K562 (cell line): ENCODE data around the gene MTHFR. TPM values are rescaled to one million over a fixed set of nuclear protein-coding genes. Genes with fewer than 3 reads are reported as not detected.
A peak's percentile ranks its signal among the peaks of the same experiment; 100 is the strongest.

Source experiments
- ATAC-seq: fragments of 200-7000 bp; cut with Tn5 transposase; 3 replicates; pipeline ENCODE4 v1.9.1; 2020; ENCODE audit warnings: moderate library complexity
- BruUV-seq: library from RNA; stranded (reverse); fragments of 400-500 nt; replicated peaks from 2 replicates; lab custom pipeline; 2021; lab: Mats Ljungman, UMichigan
- CTCF ChIA-PET: fragments of 300-600 bp; formaldehyde crosslinking; extraction: SDS; loops from one replicate; lab custom pipeline; 2021; ENCODE audit warnings: low intra/inter-chr PET ratio; lab: Yijun Ruan, JAX
- POLR2A ChIA-PET: fragments of 300-600, 350-650 bp; sonication (Branson Sonifier 250); formaldehyde crosslinking; extraction: SDS; loops from one replicate; lab custom pipeline; 2021; ENCODE audit warnings: antibody characterized with exemption, inconsistent platforms; lab: Yijun Ruan, JAX
- DNase-seq, 4 experiments: peaks; one replicate each; pipeline versions ENCODE4 v3.0.0 to v3.0.0-alpha.2; 2011 to 2018; ENCODE audit warnings: low spot score in 3 of 4, mixed read lengths in 3 of 4; ENCODE audit errors: extremely low read depth in 1 of 4
- FAIRE-seq: peaks from 2 replicates; lab custom pipeline; 2011; peaks lifted over from hg19 to GRCh38; lab: Jason Lieb, UNC
- H2AFZ ChIP-seq: 2 replicates; pipeline ENCODE4 v1.6.0; 2011; ENCODE audit warnings: low read depth, low read length, control low read depth, inconsistent platforms
- H3K27ac ChIP-seq: fragments of 200-600 bp; 3 replicates; pipeline ENCODE4 v1.8.0; 2011; ENCODE audit warnings: low read depth, mild to moderate bottlenecking, control low read depth, inconsistent platforms, low read length, moderate library complexity, mixed read lengths; ENCODE audit errors: extremely low read depth
- H3K27me3 ChIP-seq, 2 experiments: fragments of 300-600 bp in 1 of 2; 2 replicates in 1 of 2; 3 replicates in 1 of 2; pipeline versions ENCODE4 v1.6.0 to v1.8.0; 2011; ENCODE audit warnings: inconsistent platforms in 2 of 2, low read length in 2 of 2, mild to moderate bottlenecking in 1 of 2, mixed read lengths in 1 of 2, moderate library complexity in 1 of 2; ENCODE audit not compliant: control insufficient read depth in 2 of 2, insufficient read depth in 2 of 2
- H3K36me3 ChIP-seq: fragments of 300-600 bp; 3 replicates; pipeline ENCODE4 v1.8.0; 2011; ENCODE audit warnings: mild to moderate bottlenecking, low read length, inconsistent platforms; ENCODE audit not compliant: control insufficient read depth, insufficient read depth
- H3K4me1 ChIP-seq, 2 experiments: fragments of 200-600 bp in 1 of 2; replicated peaks in 1 of 2; 2 replicates in 1 of 2; 3 replicates in 1 of 2; pipeline versions ENCODE4 v1.5.1 to v1.8.0; 2011; ENCODE audit warnings: inconsistent platforms in 2 of 2, low read length in 2 of 2, mild to moderate bottlenecking in 1 of 2, mixed read lengths in 1 of 2, moderate library complexity in 1 of 2; ENCODE audit not compliant: control insufficient read depth in 2 of 2, insufficient read depth in 2 of 2
- H3K4me2 ChIP-seq: 2 replicates; pipeline ENCODE4 v1.6.1; 2011; ENCODE audit warnings: low read length, control low read depth, inconsistent platforms, mixed read lengths; ENCODE audit not compliant: insufficient read depth
- H3K4me3 ChIP-seq: fragments of 200-600 bp; sonication (generic), shearing (Covaris generic); 2 replicates; pipeline ENCODE4 v1.5.1; 2016; ENCODE audit warnings: control low read depth, inconsistent platforms
- H3K79me2 ChIP-seq: fragments of 200-600 bp; 3 replicates; pipeline ENCODE4 v1.8.0; 2011; ENCODE audit warnings: low read length, inconsistent platforms; ENCODE audit not compliant: control insufficient read depth, insufficient read depth
- H3K9ac ChIP-seq, 2 experiments: 2 replicates each; pipeline versions ENCODE4 v1.6.0 to v1.6.1; 2011; ENCODE audit warnings: low read depth in 2 of 2, low read length in 2 of 2, control low read depth in 1 of 2, inconsistent platforms in 1 of 2, mild to moderate bottlenecking in 1 of 2, mixed read lengths in 1 of 2; ENCODE audit not compliant: insufficient read depth in 1 of 2
- H3K9me1 ChIP-seq: one replicate; pipeline ENCODE4 v1.6.0; 2011; ENCODE audit warnings: inconsistent platforms, mild to moderate bottlenecking, low read length, moderate library complexity; ENCODE audit not compliant: control insufficient read depth, insufficient read depth
- H3K9me3 ChIP-seq: replicated peaks from 2 replicates; pipeline ENCODE4 v1.5.1; 2011; ENCODE audit warnings: low read depth, low read length, inconsistent platforms; ENCODE audit not compliant: control insufficient read depth, insufficient read depth
- H4K20me1 ChIP-seq: replicated peaks from 2 replicates; pipeline ENCODE4 v1.6.1; 2011; ENCODE audit warnings: low read length, inconsistent platforms, mixed read lengths; ENCODE audit not compliant: control insufficient read depth, insufficient read depth
- ADNP ChIP-seq: fragments of 200-800 bp; sonication (Bioruptor generic); IDR thresholded peaks from 2 replicates; pipeline ENCODE4 v1.6.1; 2016; ENCODE audit warnings: missing genetic modification characterization, missing compliant biosample characterization
- ATF1 ChIP-seq, 2 experiments: fragments of 450-650 bp in 1 of 2; IDR thresholded peaks; 2 replicates each; pipeline ENCODE4 v1.6.1; 2016; ENCODE audit warnings: missing compliant biosample characterization in 1 of 2, missing genetic modification characterization in 1 of 2
- BCOR ChIP-seq: fragments of 450-650 bp; IDR thresholded peaks from 2 replicates; pipeline ENCODE4 v1.6.1; 2016
- CBX1 ChIP-seq: sonication (generic); IDR thresholded peaks from 2 replicates; pipeline ENCODE4 v1.6.1; 2016; ENCODE audit warnings: antibody characterized with exemption, low read depth, mild to moderate bottlenecking
- CBX3 ChIP-seq, 2 experiments: IDR thresholded peaks; 1 replicate in 1 of 2; 2 replicates in 1 of 2; pipeline ENCODE4 v1.6.1; 2012; ENCODE audit warnings: inconsistent platforms in 2 of 2, low read length in 2 of 2, borderline replicate concordance in 1 of 2, control low read depth in 1 of 2
- HDAC1 ChIP-seq, 2 experiments: fragments of 450-650 bp; IDR thresholded peaks; 2 replicates each; pipeline ENCODE4 v1.6.1; 2016 to 2017; ENCODE audit warnings: inconsistent platforms in 1 of 2, mild to moderate bottlenecking in 1 of 2, moderate library complexity in 1 of 2
- HDAC2 ChIP-seq: fragments of 450-650 bp; IDR thresholded peaks from 2 replicates; pipeline ENCODE4 v1.6.1; 2016; ENCODE audit warnings: mild to moderate bottlenecking
- KDM1A ChIP-seq, 2 experiments: fragments of 450-650 bp; IDR thresholded peaks; 2 replicates each; pipeline ENCODE4 v1.6.1; 2016; ENCODE audit warnings: mild to moderate bottlenecking in 2 of 2
- MAFG ChIP-seq: fragments of 450-650 bp; conservative IDR thresholded peaks from 2 replicates; pipeline ENCODE4 v1.6.1; 2016; ENCODE audit warnings: missing genetic modification characterization, missing compliant biosample characterization
- PHB ChIP-seq: fragments of 250-450 bp; sonication (Bioruptor Pico); IDR thresholded peaks from 2 replicates; pipeline ENCODE4 v1.5.0; 2021
- POLR2AphosphoS5 ChIP-seq: IDR thresholded peaks from 2 replicates; pipeline ENCODE4 v1.6.1; 2011; ENCODE audit warnings: mild to moderate bottlenecking, low read depth, low read length, moderate library complexity; ENCODE audit not compliant: control insufficient read depth, insufficient read depth
- RBM25 ChIP-seq: fragments of 200-400 bp; formaldehyde crosslinking; IDR thresholded peaks from 2 replicates; pipeline ENCODE4 v1.6.1; 2018; ENCODE audit warnings: low read length, low read depth, moderate library complexity; ENCODE audit not compliant: severe bottlenecking
- RCOR1 ChIP-seq, 2 experiments: IDR thresholded peaks; 2 replicates each; pipeline ENCODE4 v1.6.1; 2012; ENCODE audit warnings: low read depth in 2 of 2, low read length in 2 of 2, borderline replicate concordance in 1 of 2, improper control_type of control experiment in 1 of 2
- SMARCA4 ChIP-seq: fragments of 450-650 bp; IDR thresholded peaks from 2 replicates; pipeline ENCODE4 v1.6.1; 2016
- SMARCA5 ChIP-seq: fragments of 450-650 bp; IDR thresholded peaks from 2 replicates; pipeline ENCODE4 v1.6.1; 2016
- STAT6 ChIP-seq: sonication (generic); formaldehyde crosslinking; IDR thresholded peaks from 2 replicates; pipeline ENCODE4 v1.8.1; 2023; ENCODE audit warnings: mild to moderate bottlenecking, missing genetic modification reagents
- SUPT5H ChIP-seq: fragments of 450-650 bp; IDR thresholded peaks from 2 replicates; pipeline ENCODE4 v1.6.1; 2016
- TRIM24 ChIP-seq, 2 experiments: fragments of 450-650 bp; IDR thresholded peaks; 2 replicates each; pipeline ENCODE4 v1.6.1; 2016
- UBTF ChIP-seq, 2 experiments: IDR thresholded peaks; 2 replicates each; pipeline ENCODE4 v1.6.1; 2012; ENCODE audit warnings: improper control_type of control experiment in 2 of 2, low read depth in 2 of 2, low read length in 2 of 2, borderline replicate concordance in 1 of 2
- WGBS: fragments of 100-300 bp; shearing (Covaris generic); methylation state at CpG from one replicate; pipeline ENCODE4 v1.1.6; 2016; ENCODE audit warnings: low coverage, mixed read lengths; ENCODE audit not compliant: insufficient coverage; ENCODE audit errors: missing lambda C conversion rate; 5-methylcytosine and 5-hydroxymethylcytosine counted together
- in situ Hi-C: fragments of 300-500 bp; cut with MboI; formaldehyde crosslinking; loops from 4 replicates; pipeline ENCODE4 v1.15.0; 2018; ENCODE audit warnings: inconsistent platforms, mixed read lengths
- intact Hi-C: fragments of 100-400 bp; cut with micrococcal nuclease; formaldehyde crosslinking; loops from 2 replicates; pipeline ENCODE4 v1.14.2; 2022
- polyA plus RNA-seq, 8 experiments: library from polyadenylated mRNA; depleted of rRNA in 4 of 8; stranded (reverse) in 5 of 8; unstranded in 3 of 8; fragments of >200 nt; fragmentation: Nextera tagmentation in 2 of 8; fragmentation: Illumina TruSeq in 1 of 8; extraction: Ambion mirVana in 2 of 8; extraction: Trizol in 1 of 8; gene quantifications; 2 replicates each; pipeline versions ENCODE4 v1.2.1 to v1.2.3, GENCODE V29; 2011 to 2014; ENCODE audit warnings: inconsistent platforms in 1 of 8, missing spikeins in 1 of 8
- total RNA-seq, 7 experiments: library from RNA; depleted of rRNA in 6 of 7; stranded (reverse); fragments of >200 nt in 6 of 7; fragmentation: Illumina TruSeq in 2 of 7; extraction: Trizol in 2 of 7; gene quantifications; 2 replicates each; pipeline versions ENCODE4 v1.2.1 to v1.2.3, GENCODE V29; 2011 to 2021; ENCODE audit warnings: low replicate concordance in 1 of 7

The MTHFR gene
- total and polyA plus RNA-seq, 9 of the 15 experiments (the other 6 are each of a cell fraction or from before 2014, with no cell fraction given): 5.0 to 104 (median 62.6) TPM

- intact Hi-C loops: no loop called here
- no peak for DNase-seq
- CTCF ChIA-PET: no interaction called here
- Histone ChIP-seq H3K27me3 (no peaks in the 10 kb centered on the region), H3K9ac (0 out of 4 replicates have a peak overlapping the region, but pooled peaks of 1 of the 2 experiments have one; percentile 3), H2AFZ (no peak overlapping the region), H3K9me1 (no peaks in the 10 kb centered on the region), H3K79me2 (no peaks in the 10 kb centered on the region; the same call in 2 of the 3 replicates), H4K20me1 (no peaks in the 10 kb centered on the region; the same call in 1 of the 2 replicates), H3K36me3 (no peaks in the 10 kb centered on the region), H3K4me1 (peaks cover 8 to 48% of the 10 kb centered on the region in 2 experiments), H3K9me3 (no peaks in the 10 kb centered on the region), H3K4me2 (no peak overlapping the region), H3K4me3 (no peak overlapping the region), H3K27ac (no peak overlapping the region)
- POLR2A ChIA-PET: interaction anchor here (1.0 to 8.5 kb wide), 6 partner anchors 8 to 128 kb away, joined by 3 to 66 read pairs (median 6); no protein-coding TSS in a partner anchor
- FAIRE-seq: peak; percentile 52
- no peak for ATAC-seq
- 68% methylated on average over 7 of the region's 10 CpGs for WGBS
- in situ Hi-C loops: no loop called here
- BruUV-seq: no TSS peak
- TF ChIP-seq CBX3 (IDR thresholded peaks at IDR 0.05; ENCODE audit: borderline replicate concordance in 1 of 2, low read length in 2 of 2) (peak in 1 of 2 experiments; percentile 84; a peak in 1 of 3 replicates), MAFG (no peak), HDAC1 (IDR thresholded peaks at IDR 0.05) (peak in 1 of 2 experiments; percentile 13; a peak in 1 of 4 replicates), KDM1A (IDR thresholded peaks at IDR 0.05) (peak; percentile 86 to 92), POLR2AphosphoS5 (no peak), SMARCA4 (no peak), BCOR (peak; percentile 98), SUPT5H (no peak), ATF1 (CRISPR knock-in tag; IDR thresholded peaks at IDR 0.05) (no peak), ATF1 (tag; IDR thresholded peaks at IDR 0.05) (0 out of 2 replicates have a peak, but pooled peaks have one; percentile 9), TRIM24 (IDR thresholded peaks at IDR 0.05) (no peak), UBTF (IDR thresholded peaks at IDR 0.05; ENCODE audit: borderline replicate concordance in 1 of 2, low read depth in 2 of 2, low read length in 2 of 2) (no peak), SMARCA5 (peak; percentile 93), ADNP (tag) (peak; percentile 92), CBX1 (0 out of 2 replicates have a peak, but pooled peaks have one; percentile 81), PHB (no peak), HDAC2 (peak; percentile 90), RCOR1 (IDR thresholded peaks at IDR 0.05; ENCODE audit: borderline replicate concordance in 1 of 2, low read depth in 2 of 2, low read length in 2 of 2) (peak; percentile 11 to 83; a peak in 3 of 4 replicates), RBM25 (peak; percentile 92), STAT6 (CRISPR knock-in tag) (0 out of 2 replicates have a peak, but pooled peaks have one; percentile 49)
Observed at GRCh38 chr1:11780380-11781147, 25.2 kb downstream of the MTHFR start.
